PC-9 (cell line): Measurements from ENCODE around the gene ABCC2.

Experiments used
- EZH2 ChIP-seq: fragments of 200-600 bp; sonication (generic); IDR thresholded peaks from 2 replicates; pipeline ENCODE4 v1.8.0; 2017; ENCODE audit warnings: antibody characterized with exemption, low read depth
- TF ChIP-seq, protein P1 (sequence below): fragments of 200-600 bp; sonication (generic); conservative IDR thresholded peaks from 2 replicates; pipeline ENCODE4 v1.6.1; 2017; ENCODE audit warnings: mixed run types, antibody characterized with exemption, mild to moderate bottlenecking, moderate library complexity

DNA sequence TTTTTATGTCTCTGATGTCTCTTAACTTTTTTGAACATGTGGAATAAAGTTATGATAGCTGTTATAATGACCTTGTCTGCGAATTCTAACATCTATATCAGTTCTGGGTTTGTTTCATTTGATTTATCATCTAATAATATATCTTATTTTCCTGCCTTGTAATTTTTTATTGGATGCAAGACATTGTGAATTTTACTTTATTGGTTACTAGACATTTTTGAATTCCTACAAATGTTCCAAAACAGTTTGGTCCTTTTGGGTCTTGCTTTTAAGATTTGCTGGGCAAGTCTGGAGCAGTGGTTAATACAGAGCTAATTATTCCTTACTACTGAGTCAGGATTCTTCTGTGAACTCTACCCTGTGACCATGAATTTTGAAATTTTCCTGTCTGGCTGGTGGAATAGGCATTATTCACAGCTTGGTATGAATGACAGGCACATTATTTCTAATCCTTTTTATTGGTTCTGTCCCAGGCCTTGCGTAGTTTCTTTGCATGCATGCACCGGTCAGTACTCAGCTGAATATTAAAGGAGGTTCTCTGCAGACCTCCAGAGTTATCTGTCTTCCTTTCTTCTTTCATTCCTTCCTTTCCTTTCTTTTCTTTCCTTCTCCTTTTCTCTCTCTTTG, 41.4 kb upstream of the ABCC2 start:
- TF ChIP-seq, protein P1, sequence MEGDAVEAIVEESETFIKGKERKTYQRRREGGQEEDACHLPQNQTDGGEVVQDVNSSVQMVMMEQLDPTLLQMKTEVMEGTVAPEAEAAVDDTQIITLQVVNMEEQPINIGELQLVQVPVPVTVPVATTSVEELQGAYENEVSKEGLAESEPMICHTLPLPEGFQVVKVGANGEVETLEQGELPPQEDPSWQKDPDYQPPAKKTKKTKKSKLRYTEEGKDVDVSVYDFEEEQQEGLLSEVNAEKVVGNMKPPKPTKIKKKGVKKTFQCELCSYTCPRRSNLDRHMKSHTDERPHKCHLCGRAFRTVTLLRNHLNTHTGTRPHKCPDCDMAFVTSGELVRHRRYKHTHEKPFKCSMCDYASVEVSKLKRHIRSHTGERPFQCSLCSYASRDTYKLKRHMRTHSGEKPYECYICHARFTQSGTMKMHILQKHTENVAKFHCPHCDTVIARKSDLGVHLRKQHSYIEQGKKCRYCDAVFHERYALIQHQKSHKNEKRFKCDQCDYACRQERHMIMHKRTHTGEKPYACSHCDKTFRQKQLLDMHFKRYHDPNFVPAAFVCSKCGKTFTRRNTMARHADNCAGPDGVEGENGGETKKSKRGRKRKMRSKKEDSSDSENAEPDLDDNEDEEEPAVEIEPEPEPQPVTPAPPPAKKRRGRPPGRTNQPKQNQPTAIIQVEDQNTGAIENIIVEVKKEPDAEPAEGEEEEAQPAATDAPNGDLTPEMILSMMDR, result no peak
- no peak for TF ChIP-seq EZH2
